GM19351 (cell line): ENCODE measurements around the gene PIK3CA.
"Not testable (repeated sequence)": the region's sequence is repeated elsewhere in the genome, so short reads cannot be mapped to it uniquely, and the experiment has no call there.

ENCODE experiments used
- ATAC-seq: cut with Tn5 transposase; IDR thresholded peaks from one replicate; pipeline ENCODE4 v1.9.1; 2021; ENCODE audit warnings: mild to moderate bottlenecking, moderate library complexity; ENCODE audit not compliant: unreplicated experiment

Gene PIK3CA

DNA sequence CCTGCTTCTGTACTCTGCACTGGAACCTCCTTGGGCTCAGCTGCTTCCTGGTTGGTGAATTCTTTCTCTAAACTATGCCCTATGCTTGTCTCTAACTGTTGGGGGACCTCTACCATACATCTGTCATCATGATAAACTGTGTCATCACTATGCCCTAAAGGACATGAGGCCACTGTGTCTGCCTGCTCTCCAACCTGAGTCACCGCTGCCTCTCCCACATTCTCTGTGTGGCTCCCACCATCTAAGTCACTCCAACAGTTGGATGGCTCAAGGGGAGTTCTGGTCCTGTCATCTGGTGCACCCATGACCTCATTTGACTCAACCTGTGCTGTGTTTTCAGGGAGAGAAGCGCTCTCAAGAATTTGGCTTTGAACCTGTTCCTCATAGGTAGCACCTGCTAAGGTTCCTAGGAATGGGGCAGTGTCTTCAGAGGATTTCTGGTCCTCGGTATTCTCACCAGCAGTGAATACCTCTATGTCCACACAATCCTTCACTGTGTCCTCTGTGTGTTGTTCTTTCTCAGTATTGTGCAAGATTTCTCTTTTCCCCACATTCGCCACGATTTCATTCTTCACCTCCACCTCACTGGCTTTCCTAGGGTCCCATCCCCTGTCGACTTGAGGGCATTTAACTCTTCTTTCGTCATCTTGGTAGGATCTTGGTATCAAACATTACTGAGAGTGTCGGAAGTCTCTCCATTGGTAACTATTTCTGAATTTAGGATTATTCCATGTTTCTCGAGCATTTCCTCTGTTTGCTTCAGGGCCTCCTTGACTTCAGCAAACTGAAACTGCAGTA is 112.0 kb downstream of the PIK3CA start:
- not testable (repeated sequence) for ATAC-seq

DNA sequence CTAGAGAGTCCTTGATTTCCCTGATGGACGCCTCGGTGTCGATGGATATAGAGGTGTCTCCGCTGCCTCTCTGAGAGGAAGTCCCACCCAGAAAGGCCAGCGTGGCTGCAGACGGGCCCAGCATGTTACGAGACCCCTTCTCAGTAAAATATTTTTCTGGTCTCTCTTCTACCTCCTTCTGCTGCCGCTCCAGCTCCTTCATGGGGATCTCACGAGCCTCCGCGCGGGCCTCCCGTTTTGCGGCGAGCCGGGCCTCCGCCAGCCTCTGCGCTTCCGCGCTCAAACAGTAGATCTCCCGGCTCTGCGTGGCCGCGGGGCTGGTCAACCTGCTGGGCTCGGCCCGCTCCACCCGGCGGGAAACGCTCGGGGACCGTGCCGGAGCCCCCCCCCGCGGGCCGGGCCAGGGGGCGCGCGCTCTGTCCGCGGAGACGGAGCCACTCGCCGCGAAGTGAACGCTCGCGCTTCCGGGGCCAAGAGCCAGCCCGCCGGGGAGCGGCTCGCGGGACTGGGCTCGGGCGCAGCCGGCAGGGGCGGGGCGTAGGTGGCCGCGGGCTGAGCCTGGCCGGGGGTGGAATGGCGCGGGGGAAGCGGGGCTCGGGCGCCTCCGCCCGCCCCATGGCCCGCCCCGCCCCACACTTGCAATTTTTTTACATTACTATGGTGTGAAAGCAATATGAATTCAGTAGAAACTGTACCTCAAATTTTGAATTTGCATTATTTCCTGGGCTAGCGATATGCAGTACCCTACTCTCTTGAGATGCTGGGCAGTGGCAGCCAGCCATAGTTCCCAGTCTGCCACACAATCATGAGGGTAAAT is 113.0 kb downstream of the PIK3CA start:
- peak; percentile 86 for ATAC-seq

DNA sequence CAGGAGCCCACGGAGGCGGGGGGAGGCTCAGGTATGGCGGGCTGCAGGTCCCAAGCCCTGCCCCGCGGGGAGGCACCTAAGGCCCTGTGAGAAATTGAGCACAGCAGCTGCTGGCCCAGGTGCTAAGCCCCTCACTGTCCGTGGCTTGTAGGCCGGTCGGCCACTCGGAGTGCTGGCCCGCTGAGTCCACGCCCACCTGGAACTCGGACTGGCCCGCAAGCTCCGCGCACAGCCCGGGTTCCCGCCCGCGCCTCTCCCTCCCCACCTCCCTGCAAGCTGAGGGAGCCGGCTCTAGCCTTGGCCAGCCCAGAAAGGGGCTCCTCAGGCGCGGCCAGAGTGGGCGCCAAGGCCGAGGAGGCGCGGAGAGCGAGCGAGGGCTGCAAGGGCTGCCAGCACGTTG is 115.0 kb downstream of the PIK3CA start:
- no peak for ATAC-seq

DNA sequence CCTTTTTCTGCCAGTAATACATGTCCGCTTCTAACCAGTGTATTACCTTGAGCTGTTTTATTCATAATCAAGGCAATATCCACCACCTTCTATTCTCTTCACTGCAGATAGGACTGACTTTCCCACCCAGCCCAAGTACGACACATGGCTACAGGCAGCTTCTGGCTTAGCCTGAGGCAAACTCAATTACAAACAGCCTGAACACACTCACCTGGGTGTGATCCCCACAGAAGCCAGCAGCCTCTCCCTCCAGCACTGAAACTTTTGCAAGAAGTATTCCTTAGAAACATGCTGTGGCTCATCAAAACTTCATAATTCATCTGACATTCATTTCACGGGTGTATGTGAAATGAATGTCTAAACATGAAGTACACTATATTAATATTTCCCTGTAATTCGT is 116.3 kb downstream of the PIK3CA start:
- ATAC-seq, result no peak

DNA sequence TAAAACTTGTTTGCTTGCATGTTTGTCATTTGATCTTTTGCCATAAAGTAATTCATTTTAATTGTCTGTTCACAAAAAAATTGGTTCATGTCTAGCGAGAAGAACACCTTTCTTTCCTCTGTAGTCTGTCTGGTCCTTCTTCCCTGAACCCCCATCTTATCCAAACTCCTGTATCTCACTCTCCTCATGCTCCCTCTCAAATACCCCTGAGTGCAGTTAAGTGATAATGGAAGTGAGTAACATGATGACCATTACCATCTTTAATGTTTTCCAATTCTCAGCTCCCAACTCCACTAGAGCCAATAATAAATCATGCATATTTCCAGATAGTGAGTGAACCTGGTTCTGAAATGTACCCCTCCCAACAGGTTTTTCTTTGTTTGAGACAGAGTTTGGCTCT is 116.9 kb downstream of the PIK3CA start:
- no peak for ATAC-seq

GRCh38 chr3:179265875-179266274 is 117.7 kb downstream of the PIK3CA start:
- ATAC-seq, result peak; percentile 53

- no peak for ATAC-seq
Measured at GRCh38 chr3:179266701-179267211, 118.6 kb downstream of the PIK3CA start.

GRCh38 chr3:179268400-179269051 is 120.4 kb downstream of the PIK3CA start:
- no peak for ATAC-seq

- ATAC-seq, result no peak
Measured at GRCh38 chr3:179269152-179269707, 121.1 kb downstream of the PIK3CA start.

GRCh38 chr3:179272385-179272784 is 124.2 kb downstream of the PIK3CA start:
- no peak for ATAC-seq

GRCh38 chr3:179274434-179274833 is 126.3 kb downstream of the PIK3CA start:
- not testable (repeated sequence) for ATAC-seq

DNA sequence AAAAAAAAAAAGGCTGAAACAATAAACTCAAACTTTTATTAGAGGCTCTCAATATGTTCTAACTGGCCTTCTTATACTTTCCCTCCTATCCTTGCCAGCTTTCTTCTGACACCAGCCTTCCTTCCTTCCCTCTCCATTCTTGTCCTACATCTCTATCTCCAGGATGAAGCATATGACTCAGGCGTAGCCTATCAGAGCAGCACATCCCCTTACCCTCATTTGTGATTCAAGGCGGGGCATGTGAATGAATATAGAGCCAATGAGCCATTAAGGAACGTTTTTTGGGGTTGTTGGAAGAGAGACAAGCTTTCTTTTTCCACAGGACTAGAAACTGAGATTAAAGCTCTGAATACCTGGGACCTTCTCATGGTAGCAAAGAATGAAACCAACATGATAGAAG is 127.8 kb downstream of the PIK3CA start:
- no peak for ATAC-seq

GRCh38 chr3:179276743-179277142 is 128.6 kb downstream of the PIK3CA start:
- ATAC-seq, result no peak

DNA sequence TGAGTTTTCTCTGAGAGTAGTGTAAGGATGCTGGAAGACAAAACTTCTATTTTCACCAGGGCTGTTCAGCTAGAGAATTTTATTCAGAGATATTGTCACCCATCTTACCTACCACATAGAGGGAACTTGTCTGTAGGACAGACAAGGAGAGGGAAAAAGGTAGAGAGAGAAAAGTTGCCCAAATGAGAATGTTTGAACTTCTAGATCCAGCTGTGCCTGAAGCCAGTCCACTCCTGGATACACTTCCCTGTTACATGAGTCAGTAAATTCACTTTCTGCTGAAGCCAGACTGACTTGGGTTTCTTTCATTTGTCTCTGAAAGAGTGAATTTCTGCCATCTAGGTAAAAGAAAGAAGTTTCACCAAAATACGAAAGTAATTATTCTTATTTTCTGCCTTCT is 130.0 kb downstream of the PIK3CA start:
- no peak for ATAC-seq

GRCh38 chr3:179278932-179279693 is 131.0 kb downstream of the PIK3CA start:
- ATAC-seq, result no peak

DNA sequence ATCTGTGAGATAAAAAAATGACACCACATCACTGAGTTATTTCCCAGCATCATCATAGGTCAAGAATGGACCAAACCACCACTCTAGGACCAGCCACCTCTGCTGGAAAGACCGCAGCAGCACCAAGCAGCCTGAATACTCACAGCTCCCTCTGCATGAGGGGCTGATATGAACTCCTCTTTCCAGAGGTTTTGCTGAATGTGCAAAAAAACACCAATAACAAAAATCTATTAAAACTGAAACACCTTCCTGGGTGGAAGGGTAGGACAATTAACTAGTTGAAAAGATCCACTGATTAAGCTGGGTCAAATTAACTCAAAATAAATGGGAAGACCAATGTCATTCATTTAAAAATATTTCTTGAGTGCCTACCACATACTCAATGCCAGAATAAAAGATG is 131.7 kb downstream of the PIK3CA start:
- ATAC-seq, result no peak

GRCh38 chr3:179281825-179282224 is 133.7 kb downstream of the PIK3CA start:
- no peak for ATAC-seq

GRCh38 chr3:179286331-179286730 is 138.2 kb downstream of the PIK3CA start:
- ATAC-seq, result no peak

DNA sequence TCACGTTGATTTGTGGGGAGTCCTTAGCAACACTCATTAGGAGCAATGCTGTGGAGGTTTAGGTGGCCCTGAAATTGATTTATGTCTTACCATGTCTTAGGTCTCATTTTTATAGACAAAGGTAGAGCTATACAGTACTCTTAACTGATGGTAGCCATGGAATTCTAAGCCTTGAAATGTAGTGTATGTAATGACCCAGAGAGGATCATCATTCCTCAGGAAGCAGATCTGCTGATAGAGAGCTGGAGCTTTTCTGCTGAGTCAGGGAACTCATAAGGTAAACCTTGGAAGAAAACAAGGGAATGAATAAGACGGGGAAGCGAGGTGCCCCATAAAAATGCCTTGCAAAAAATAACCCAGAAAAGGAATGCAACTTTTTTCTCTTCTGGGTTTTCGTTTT is 140.7 kb downstream of the PIK3CA start:
- ATAC-seq, result no peak

GRCh38 chr3:179289295-179289694 is 141.1 kb downstream of the PIK3CA start:
- ATAC-seq, result no peak
